HG02623 (cell line): ENCODE data around the gene CORO2B.
"Not testable (repeated sequence)": the region's sequence is repeated elsewhere in the genome, so short reads cannot be mapped to it uniquely, and the experiment has no call there.

Experiments used
- ATAC-seq: cut with Tn5 transposase; IDR thresholded peaks from one replicate; pipeline ENCODE4 v1.9.1; 2021; ENCODE audit warnings: moderate library complexity; ENCODE audit not compliant: unreplicated experiment

The CORO2B gene

GRCh38 chr15:68643216-68643830 lies 64.5 kb downstream of the CORO2B start:
- ATAC-seq, result no peak

- ATAC-seq, result no peak
Measured at GRCh38 chr15:68644083-68644904, 65.5 kb downstream of the CORO2B start.

GRCh38 chr15:68644996-68645395 lies 66.2 kb downstream of the CORO2B start:
- ATAC-seq, result no peak

GRCh38 chr15:68646156-68646555 lies 67.4 kb downstream of the CORO2B start:
- no peak for ATAC-seq

GRCh38 chr15:68646696-68647095 lies 67.9 kb downstream of the CORO2B start:
- ATAC-seq, result no peak

GRCh38 chr15:68647361-68647760 lies 68.6 kb downstream of the CORO2B start:
- not testable (repeated sequence) for ATAC-seq

GRCh38 chr15:68650901-68651709 lies 72.3 kb downstream of the CORO2B start:
- no peak for ATAC-seq

- ATAC-seq, result no peak
Measured at GRCh38 chr15:68651916-68652525, 73.2 kb downstream of the CORO2B start.

- no peak for ATAC-seq
Measured at GRCh38 chr15:68653031-68653635, 74.3 kb downstream of the CORO2B start.

- ATAC-seq, result no peak
Measured at GRCh38 chr15:68653801-68654200, 75.0 kb downstream of the CORO2B start.

GRCh38 chr15:68654786-68655560 lies 76.2 kb downstream of the CORO2B start:
- no peak for ATAC-seq

GRCh38 chr15:68655686-68656437 lies 77.1 kb downstream of the CORO2B start:
- no peak for ATAC-seq

GRCh38 chr15:68656438-68656739 lies 77.6 kb downstream of the CORO2B start:
- ATAC-seq, result no peak

GRCh38 chr15:68658151-68658550 lies 79.4 kb downstream of the CORO2B start:
- ATAC-seq, result no peak

- no peak for ATAC-seq
Measured at GRCh38 chr15:68658641-68659358, 80.0 kb downstream of the CORO2B start.

GRCh38 chr15:68663526-68663925 lies 84.7 kb downstream of the CORO2B start:
- no peak for ATAC-seq

- no peak for ATAC-seq
Measured at GRCh38 chr15:68666120-68666811, 87.5 kb downstream of the CORO2B start.

GRCh38 chr15:68666812-68667450 lies 88.1 kb downstream of the CORO2B start:
- no peak for ATAC-seq
